Heart right ventricle (tissue), 16 donors: ENCODE measurements around the gene OVAAL. TPM values are rescaled to one million over a fixed set of nuclear protein-coding genes. Genes with fewer than 3 reads are reported as not detected.

Source experiments
- ATAC-seq, 8 donors: fragments of 200-7000 bp; cut with Tn5 transposase; one replicate each; pipeline ENCODE4 v1.9.1; 2020; ENCODE audit warnings: mild to moderate bottlenecking in 8 of 8, moderate library complexity in 8 of 8, moderate number of reproducible peaks in 1 of 8
- DNase-seq, 2 donors: peaks; one replicate each; pipeline ENCODE4 v3.0.0-alpha.2; 2020
- H3K27ac ChIP-seq, 10 donors: fragments of 200-600 bp; sonication (generic) in 2 of 10; one replicate each; pipeline versions ENCODE4 v1.5.0 to v1.8.0; 2020 to 2022; ENCODE audit warnings: mild to moderate bottlenecking in 3 of 10
- H3K27me3 ChIP-seq, 7 donors: fragments of 200-600 bp; one replicate each; pipeline ENCODE4 v1.8.0; 2021 to 2022; ENCODE audit warnings: mild to moderate bottlenecking in 2 of 7
- H3K36me3 ChIP-seq, 9 donors: fragments of 200-600 bp; sonication (generic) in 1 of 9; one replicate each; pipeline versions ENCODE4 v1.5.0 to v1.8.0; 2020 to 2022; ENCODE audit warnings: mild to moderate bottlenecking in 2 of 9
- H3K4me1 ChIP-seq, 9 donors: fragments of 200-600 bp; sonication (generic) in 1 of 9; one replicate each; pipeline versions ENCODE4 v1.5.0 to v1.8.0; 2020 to 2022; ENCODE audit warnings: mild to moderate bottlenecking in 4 of 9
- H3K4me3 ChIP-seq, 10 donors: fragments of 200-600 bp; sonication (generic) in 2 of 10; one replicate each; pipeline versions ENCODE4 v1.5.0 to v1.8.0; 2020 to 2022; ENCODE audit warnings: mild to moderate bottlenecking in 7 of 10, moderate library complexity in 2 of 10
- H3K9me3 ChIP-seq, 11 donors: fragments of 200-600 bp in 10 of 11; sonication (generic) in 2 of 11; one replicate each; pipeline versions ENCODE4 v1.5.0 to v1.8.0; 2013 to 2022; ENCODE audit warnings: mild to moderate bottlenecking in 2 of 11, control low read depth in 1 of 11, moderate library complexity in 1 of 11
- WGBS, 2 donors: extraction: QIAGEN DNeasy Blood & Tissue Kit; methylation state at CpG; one replicate each; pipeline ENCODE4 v1.1.7; 2013; ENCODE audit warnings: inconsistent platforms in 1 of 2; 5-methylcytosine and 5-hydroxymethylcytosine counted together
- intact Hi-C, 10 donors: fragments of 100-400 bp; cut with DNase I; formaldehyde crosslinking; loops; one replicate each; pipeline versions ENCODE4 v1.11.1 to v1.14.2; 2022
- polyA plus RNA-seq, 2 donors: library from polyadenylated mRNA; stranded (reverse); fragments of 200-250 nt; gene quantifications; one replicate each; pipeline ENCODE4 v1.2.3, GENCODE V29; 2013
- total RNA-seq, 10 donors: library from RNA; stranded (reverse); fragmentation: NEBNext Ultra II Directional in 3 of 10; extraction: Animal tissue kit (Norgen Biotek cat#: 25700) in 3 of 10; gene quantifications; one replicate each; pipeline versions ENCODE4 v1.2.1 to v1.2.4, GENCODE V29; 2021 to 2023
- TF ChIP-seq, protein P1 (sequence below), 9 donors: fragments of 200-600 bp; sonication (generic) in 2 of 9; IDR thresholded peaks; one replicate each; pipeline versions ENCODE4 v1.5.0 to v1.8.0; 2021 to 2022; ENCODE audit warnings: antibody characterized with exemption in 9 of 9, mild to moderate bottlenecking in 5 of 9, moderate library complexity in 1 of 9
- donor health status: Arrhythmogenic right ventricular cardiomyopathy.
- donor health status: ischemic (EF 13 %, LVEDD 7.1; RV severe dilation, severe dysfunction).
- donor health status: healthy with polysubstance abuse.
- donor health status: DM: no; HTN: yes; CAD: no.
- donor health status: DM: no; HTN: no; CAD: no.
- donor health status: ischemic (EF 25% LVEDD 6.9; RV normal size, moderate dysfunction).
- donor health status: ischemic (EF 25% LVEDD 5.7; RV mildly dilated, moderate dysfunction).
- donor health status: healthy.
- donor health status: DM: yes; HTN: yes; CAD: no.
- donor health status: Ischemic cardiomyopathy.
- donor health status: ischemic (EF 35%, LVEDD 5.7; RV mildly dilated, moderate dysfunction).
- donor health status: nonischemic (EF 11% LVEDD 7.7; RV severe dilation, severe dysfunction).
- donor health status: DM: yes; HTN: yes; CAD: no.
- donor health status: PGD.
- donor health status: ischemic (EF 29% LVEDD 5.4; RV normal size, mild dysfunction).
- donor health status: nonischemic (EF 23%, LVEDD 6.1; RV moderate dilation, normal function).

OVAAL gene
- total and polyA plus RNA-seq, 12 donors = 0.27 to 7.3 (median 2.7) TPM

DNA sequence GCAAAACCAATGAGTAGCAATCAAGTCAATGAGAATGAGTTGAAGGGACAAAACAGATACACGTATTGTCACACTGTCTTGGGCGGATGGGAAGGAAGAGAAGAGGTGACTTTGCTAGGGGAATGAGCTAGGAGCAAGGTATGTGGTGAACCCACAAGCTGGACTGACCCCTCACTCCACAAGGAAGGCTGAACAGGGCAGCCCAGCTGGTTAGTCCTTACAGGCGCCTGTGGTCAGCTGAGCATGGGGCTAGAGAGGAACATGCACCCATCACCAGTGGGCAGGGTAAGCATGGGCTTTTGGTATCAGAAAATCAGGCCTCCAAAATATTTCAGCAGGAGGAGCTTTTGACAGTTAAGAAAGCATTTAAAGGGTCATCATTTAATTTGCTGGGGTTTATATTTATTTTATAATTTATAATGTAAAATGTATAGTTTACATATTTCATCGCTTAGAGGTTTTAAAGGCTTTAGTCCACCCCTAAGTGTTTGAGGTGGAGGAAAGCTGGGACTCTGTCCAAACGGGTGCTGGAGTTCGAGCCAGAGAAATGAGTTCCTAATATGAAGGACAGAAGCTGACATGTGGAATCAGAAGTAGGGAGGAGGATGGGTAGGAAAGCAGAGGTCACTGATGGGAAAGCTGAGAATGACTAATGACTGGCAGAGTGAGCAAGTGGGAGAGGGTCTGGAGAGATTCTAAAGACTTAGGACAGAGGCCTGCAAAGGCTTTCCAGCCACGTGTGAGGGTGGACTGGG is 34.4 kb upstream of the OVAAL start:
- peak in 4 of 8 donors; percentile 37 to 68 (median 61) for ATAC-seq
- peak overlapping the region in 6 of 10 donors; percentile 3 to 59 (median 39) for H3K27ac ChIP-seq
- H3K9me3 ChIP-seq = peaks cover 0 to 6% (median 0%) of the 10 kb centered on the region in 11 donors
- intact Hi-C loops = loop anchor here in 5 of 10 donors (5.0 to 10.0 kb wide), 4 partner anchors 620 to 640 kb away; no protein-coding TSS in a partner anchor
- H3K4me3 ChIP-seq = no peak overlapping the region
- TF ChIP-seq, protein P1, sequence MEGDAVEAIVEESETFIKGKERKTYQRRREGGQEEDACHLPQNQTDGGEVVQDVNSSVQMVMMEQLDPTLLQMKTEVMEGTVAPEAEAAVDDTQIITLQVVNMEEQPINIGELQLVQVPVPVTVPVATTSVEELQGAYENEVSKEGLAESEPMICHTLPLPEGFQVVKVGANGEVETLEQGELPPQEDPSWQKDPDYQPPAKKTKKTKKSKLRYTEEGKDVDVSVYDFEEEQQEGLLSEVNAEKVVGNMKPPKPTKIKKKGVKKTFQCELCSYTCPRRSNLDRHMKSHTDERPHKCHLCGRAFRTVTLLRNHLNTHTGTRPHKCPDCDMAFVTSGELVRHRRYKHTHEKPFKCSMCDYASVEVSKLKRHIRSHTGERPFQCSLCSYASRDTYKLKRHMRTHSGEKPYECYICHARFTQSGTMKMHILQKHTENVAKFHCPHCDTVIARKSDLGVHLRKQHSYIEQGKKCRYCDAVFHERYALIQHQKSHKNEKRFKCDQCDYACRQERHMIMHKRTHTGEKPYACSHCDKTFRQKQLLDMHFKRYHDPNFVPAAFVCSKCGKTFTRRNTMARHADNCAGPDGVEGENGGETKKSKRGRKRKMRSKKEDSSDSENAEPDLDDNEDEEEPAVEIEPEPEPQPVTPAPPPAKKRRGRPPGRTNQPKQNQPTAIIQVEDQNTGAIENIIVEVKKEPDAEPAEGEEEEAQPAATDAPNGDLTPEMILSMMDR (IDR thresholded peaks at IDR 0.05) = no peak
- H3K36me3 ChIP-seq = no peaks in the 10 kb centered on the region
- 64 to 68% methylated on average over 7 of the region's 7 CpGs for WGBS, 2 donors
- H3K27me3 ChIP-seq = no peaks in the 10 kb centered on the region
- peaks cover 0 to 58% (median 27%) of the 10 kb centered on the region in 9 donors for H3K4me1 ChIP-seq
- no peak for DNase-seq

DNA sequence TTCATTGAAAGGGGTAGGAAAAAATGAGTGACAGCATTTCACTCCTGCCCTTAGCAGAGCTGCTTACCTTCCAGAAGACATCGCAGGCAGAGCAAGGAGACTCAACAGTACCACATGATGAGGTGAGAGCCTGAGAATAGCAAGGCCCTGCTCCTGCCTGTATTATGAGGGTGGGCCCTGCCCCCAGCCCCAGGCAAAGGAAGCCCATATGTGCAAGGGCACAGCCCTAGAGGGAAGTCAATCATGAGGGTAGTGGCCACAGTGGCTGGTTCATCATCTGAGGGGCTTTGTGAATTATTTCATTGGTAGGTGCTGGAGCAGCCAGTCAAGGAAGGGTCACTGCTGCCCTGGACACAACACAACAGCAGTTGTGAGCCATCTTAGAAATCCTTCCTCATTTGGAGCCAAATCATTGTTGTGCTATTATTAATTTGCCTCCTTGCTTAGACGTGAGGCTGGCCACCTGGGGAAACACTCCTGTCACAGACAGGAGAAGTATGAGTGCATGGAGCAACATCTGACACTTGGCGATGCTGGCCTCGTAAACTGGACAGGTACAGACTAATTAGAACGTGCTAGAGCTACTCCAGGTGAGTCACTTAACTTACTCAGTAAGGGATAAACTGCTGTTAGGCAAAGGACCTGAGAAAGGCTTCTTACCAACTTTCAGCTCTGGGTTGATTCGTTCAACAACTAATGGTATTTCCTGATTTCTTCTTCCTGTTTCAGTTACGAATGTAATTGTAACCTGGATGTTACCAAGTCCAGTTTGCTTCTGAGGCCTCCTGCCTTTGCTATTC is 33.6 kb upstream of the OVAAL start:
- WGBS, 2 donors = 69 to 74% methylated on average over 7 of the region's 7 CpGs

DNA sequence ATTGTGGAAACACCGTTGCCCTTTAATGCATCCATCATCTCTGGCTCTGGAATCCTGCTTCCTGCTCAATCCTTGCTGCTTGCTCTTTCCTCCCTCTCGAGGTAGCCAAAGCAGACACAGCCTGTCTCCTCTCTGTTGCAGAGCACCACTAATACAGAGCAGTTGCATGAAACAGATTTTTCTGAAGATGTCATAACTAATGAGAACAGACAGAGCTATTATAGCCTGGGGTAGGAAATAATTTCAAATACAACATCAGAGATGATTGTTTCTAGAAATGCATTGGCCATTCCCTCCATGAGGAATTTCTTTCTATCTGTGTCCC is 33.1 kb upstream of the OVAAL start:
- TF ChIP-seq, protein P1 (IDR thresholded peaks at IDR 0.05) = no peak
- 39 to 42% methylated on average over 2 of the region's 2 CpGs for WGBS, 2 donors
- intact Hi-C loops = loop anchor here in 3 of 10 donors (5.0 to 10.0 kb wide), 3 partner anchors 97 to 639 kb away; no protein-coding TSS in a partner anchor
- Histone ChIP-seq H3K9me3 (peaks cover 0 to 6% (median 0%) of the 10 kb centered on the region in 11 donors), H3K36me3 (no peaks in the 10 kb centered on the region), H3K4me1 (peaks cover 0 to 58% (median 22%) of the 10 kb centered on the region in 9 donors), H3K27me3 (no peaks in the 10 kb centered on the region), H3K4me3 (no peak overlapping the region), H3K27ac (peak overlapping the region in 2 of 10 donors; percentile 39 to 45)
- ATAC-seq (no peak), DNase-seq (no peak)

More for the DNA sequence above, 33.6 kb upstream of the OVAAL start:
- Histone ChIP-seq H3K4me1 (peaks cover 0 to 55% (median 22%) of the 10 kb centered on the region in 9 donors), H3K4me3 (no peak overlapping the region), H3K27ac (peak overlapping the region in 6 of 10 donors; percentile 3 to 59 (median 39)), H3K36me3 (no peaks in the 10 kb centered on the region), H3K27me3 (no peaks in the 10 kb centered on the region), H3K9me3 (peaks cover 0 to 6% (median 0%) of the 10 kb centered on the region in 11 donors)
- TF ChIP-seq, protein P1 (IDR thresholded peaks at IDR 0.05) = no peak
- intact Hi-C loops = loop anchor here in 5 of 10 donors (5.0 to 10.0 kb wide), 5 partner anchors 97 to 640 kb away; no protein-coding TSS in a partner anchor
- ATAC-seq = peak in 3 of 8 donors; percentile 3 to 37 (median 6)
- no peak for DNase-seq

DNA sequence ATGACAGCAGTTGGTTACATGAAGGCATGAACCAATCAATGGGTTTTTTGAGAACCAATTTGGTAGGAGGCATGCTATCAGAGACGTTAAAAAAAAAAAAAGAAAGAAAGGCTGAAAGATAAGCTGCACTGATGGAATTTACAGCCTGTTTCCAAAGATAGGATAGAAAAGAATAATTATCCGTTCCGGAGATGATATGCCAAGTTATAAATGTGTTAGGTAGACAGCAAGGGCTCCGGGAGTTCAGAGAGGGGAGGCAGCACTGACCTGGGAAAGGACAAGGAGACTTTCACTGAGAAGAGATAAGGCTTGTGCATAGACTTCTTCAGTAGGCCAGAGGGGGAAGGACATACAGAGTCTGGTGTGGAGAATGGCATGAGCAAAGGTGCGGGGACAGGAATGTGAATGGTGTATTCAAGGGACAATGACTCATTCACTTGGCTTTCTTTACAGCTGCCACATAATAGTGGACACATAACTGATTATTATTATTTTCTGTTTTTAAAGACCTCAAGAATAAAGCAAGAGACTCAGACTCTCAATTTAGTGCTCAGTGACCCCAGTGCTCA is 31.6 kb upstream of the OVAAL start:
- DNase-seq (no peak), ATAC-seq (peak in 4 of 8 donors; percentile 27 to 41 (median 36))
- Histone ChIP-seq H3K36me3 (no peaks in the 10 kb centered on the region), H3K27me3 (no peaks in the 10 kb centered on the region), H3K27ac (peak overlapping the region in 1 of 10 donors; percentile 22), H3K9me3 (peaks cover 0 to 6% (median 0%) of the 10 kb centered on the region in 11 donors), H3K4me3 (no peak overlapping the region), H3K4me1 (peaks cover 0 to 57% (median 21%) of the 10 kb centered on the region in 9 donors)
- TF ChIP-seq, protein P1 (IDR thresholded peaks at IDR 0.05) = no peak
- intact Hi-C loops = loop anchor here in 3 of 10 donors (5.0 to 10.0 kb wide), 3 partner anchors 95 to 638 kb away; no protein-coding TSS in a partner anchor
- 27 to 32% methylated on average over 5 of the region's 5 CpGs for WGBS, 2 donors
